AG09319 (cell line): Measurements from ENCODE around the gene NUDC.
A peak's percentile ranks its signal among the peaks of the same experiment; 100 is the strongest.

Experiments used
- DNase-seq: peaks from one replicate; pipeline ENCODE4 v3.0.0-alpha.2; 2010; ENCODE audit warnings: low read depth; ENCODE audit errors: extremely low read depth
- TF ChIP-seq, protein P1 (sequence below): IDR thresholded peaks from 2 replicates; pipeline ENCODE4 v1.5.1; 2011; ENCODE audit warnings: low read depth, mild to moderate bottlenecking, inconsistent platforms, low read length, moderate library complexity

NUDC gene

DNA sequence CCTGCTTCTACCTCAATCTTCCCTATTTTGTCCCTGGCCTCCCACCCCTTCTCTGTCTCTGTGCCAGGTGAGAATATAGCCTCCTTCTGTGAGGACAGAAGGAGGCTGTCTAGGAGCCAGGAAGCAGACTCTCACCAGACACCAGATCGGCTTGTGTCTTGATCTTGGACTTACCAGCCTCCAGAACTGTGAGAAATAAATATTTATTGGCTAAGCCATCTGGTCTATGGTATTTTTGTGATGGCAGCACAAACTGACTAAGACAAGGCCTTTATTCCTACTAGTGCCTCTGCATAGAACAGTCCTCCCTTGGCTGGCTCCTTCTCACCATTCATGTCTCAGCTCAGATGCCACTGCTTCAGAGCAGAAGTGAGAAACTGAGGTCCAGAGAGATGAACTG lies 33.3 kb upstream of the NUDC start:
- TF ChIP-seq, protein P1, sequence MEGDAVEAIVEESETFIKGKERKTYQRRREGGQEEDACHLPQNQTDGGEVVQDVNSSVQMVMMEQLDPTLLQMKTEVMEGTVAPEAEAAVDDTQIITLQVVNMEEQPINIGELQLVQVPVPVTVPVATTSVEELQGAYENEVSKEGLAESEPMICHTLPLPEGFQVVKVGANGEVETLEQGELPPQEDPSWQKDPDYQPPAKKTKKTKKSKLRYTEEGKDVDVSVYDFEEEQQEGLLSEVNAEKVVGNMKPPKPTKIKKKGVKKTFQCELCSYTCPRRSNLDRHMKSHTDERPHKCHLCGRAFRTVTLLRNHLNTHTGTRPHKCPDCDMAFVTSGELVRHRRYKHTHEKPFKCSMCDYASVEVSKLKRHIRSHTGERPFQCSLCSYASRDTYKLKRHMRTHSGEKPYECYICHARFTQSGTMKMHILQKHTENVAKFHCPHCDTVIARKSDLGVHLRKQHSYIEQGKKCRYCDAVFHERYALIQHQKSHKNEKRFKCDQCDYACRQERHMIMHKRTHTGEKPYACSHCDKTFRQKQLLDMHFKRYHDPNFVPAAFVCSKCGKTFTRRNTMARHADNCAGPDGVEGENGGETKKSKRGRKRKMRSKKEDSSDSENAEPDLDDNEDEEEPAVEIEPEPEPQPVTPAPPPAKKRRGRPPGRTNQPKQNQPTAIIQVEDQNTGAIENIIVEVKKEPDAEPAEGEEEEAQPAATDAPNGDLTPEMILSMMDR: no peak
- no peak for DNase-seq

DNA sequence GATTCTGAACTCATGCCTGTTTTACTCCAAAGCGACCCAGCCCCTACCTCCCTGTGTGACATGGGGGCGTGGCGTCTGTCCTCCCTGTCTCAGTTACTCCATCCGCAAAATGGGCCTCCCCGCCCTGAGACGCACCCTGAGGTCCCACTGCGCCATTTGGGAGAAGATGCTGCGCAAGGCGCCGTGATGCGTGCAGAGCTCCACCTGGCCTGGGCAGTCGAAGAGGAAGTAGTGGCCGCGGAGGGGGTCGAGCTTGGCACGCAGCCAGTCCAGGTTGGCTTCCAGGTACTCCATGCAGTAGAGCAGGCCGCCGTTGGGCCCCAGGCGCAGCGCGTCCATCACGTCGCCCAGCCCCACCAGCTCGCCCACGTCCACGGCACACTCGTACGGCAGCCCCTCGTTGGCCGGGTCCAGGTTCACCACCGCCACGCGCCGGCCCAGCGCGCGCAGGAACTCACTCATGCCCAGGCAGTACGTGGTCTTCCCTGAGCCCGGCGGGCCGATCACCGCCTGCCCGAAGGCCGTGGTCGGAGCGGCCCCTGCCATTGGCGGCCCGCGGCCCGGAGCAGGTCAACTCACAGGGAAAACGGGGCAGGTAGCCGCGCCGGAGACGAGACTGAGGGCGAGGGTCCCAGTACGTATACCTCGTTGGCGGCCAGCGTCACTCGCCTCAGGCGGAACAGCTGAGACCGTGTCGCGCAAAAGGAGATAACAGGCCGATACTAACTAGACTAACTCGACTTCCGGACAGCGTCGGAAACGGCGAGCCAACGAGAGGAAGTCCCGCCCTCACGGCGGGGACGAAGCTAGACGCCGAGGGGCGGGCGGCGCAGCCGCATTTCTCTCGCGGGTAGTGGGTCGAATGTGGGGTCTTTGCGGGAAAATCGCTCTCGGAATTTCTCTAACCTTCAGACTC lies 31.7 kb upstream of the NUDC start, which contains the start of gene GPN2:
GPN2 (minus strand) TSS at position 733 of the 916 bp plus-strand sequence; CDS start at position 546, 187 bp downstream.
- no peak for DNase-seq

DNA sequence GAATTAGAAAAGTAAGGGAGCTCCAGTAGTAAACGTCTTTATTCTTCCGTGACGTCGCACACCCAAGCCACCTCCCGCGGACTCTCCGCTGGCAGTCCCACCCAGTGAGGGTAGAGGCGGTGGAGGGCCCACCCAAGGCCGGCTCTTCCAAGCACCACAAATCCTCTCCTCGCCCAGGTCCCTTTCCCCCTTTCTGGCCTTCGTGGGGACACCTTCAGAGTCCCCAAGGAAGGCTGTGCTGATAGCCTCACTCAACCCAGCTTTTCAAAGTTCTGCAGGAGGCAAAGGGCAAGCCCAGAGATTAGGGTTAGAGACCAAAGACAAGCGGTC lies 31.1 kb upstream of the NUDC start:
- TF ChIP-seq, protein P1: no peak
- no peak for DNase-seq

More for the DNA sequence above, 31.7 kb upstream of the NUDC start, which contains the start of gene GPN2:
- TF ChIP-seq, protein P1: no peak

DNA sequence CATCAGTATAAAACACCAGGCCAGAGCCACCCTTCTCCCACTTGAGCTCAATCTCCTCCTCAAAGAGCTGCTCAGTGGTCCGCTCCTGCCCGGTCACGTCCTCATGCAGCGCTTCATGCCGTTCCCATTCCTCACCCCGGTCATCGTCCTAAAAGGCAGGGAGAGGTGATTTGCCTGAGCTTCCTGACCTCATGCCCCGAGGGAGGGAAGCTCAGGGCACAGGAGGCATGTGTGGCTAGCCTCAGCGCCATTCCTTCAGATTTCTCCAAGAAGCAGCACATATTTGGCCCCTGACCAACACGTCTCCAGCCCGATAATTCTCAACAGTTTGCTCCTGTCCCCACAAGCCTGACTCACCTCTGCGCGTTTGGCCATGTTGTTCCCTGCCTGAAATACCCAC lies 27.3 kb upstream of the NUDC start:
- TF ChIP-seq, protein P1: no peak
- no peak for DNase-seq

DNA sequence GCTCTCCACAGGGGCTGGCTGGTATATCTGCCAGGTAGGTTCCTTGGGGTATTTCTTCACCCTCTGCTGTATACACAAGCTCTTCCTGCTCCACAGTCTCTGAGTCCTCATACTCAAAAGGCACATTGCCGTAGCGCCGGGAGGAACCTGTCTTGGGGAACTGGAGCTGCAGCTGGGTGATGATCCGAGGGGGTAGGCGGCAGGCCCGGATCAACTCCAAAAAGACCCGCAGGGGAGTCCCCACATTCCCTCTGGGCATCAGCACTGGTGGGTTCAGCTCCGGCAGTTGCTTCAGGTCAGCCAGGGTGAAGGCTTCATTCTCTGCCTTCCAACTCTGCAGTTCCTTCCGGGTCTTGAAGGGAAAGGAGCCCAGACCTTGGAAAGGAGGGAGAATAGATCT lies 24.2 kb upstream of the NUDC start:
- no peak for DNase-seq
- TF ChIP-seq, protein P1: no peak

DNA sequence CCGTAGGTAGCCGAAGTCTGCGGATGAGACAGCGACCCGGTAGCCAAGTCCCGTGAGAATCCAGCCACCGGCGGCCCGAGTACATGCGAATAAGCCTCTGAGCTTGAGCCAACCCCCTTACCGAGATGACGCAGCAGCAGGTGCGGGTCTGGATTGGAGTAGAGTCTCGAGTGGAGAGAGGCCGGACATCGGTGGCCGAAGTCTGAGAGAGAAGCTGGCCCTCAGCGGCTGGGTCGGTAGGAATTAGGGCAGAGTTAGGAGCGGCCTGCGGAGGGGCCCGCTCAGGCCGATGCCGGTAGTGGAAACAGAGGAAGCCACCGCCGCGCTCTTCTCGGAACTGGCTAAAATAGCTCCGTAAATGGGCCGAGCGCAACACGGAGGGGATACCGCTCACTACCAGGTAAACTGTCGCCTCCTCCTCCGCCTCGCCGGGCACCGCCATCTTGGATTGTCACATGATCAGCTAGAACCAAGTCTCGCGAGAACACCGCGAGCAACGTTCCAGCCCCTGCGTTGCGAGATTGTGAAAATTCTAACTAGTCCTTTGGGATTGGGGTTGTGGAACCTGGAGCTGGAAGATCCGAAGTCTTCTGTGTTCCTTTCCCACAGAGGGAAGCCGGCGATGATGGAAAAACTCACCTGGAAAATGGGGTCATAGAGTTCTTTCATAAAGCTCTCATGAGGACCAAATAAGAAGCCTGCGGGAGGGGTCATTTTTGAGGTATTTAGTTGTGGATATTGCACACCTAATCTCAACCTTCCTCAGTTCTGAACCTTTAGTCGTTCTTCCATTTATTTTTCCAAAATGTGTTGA lies 21.3 kb upstream of the NUDC start, which contains the start of gene GPATCH3:
GPATCH3 (minus strand) TSS at position 467 of the 814 bp plus-strand sequence; CDS start at position 442, 25 bp downstream.
- DNase-seq: peak; percentile 85
- TF ChIP-seq, protein P1: no peak
